A549 (cell line): ENCODE results near the gene PCBP3. TPM values are rescaled to one million over a fixed set of nuclear protein-coding genes. Genes with fewer than 3 reads are reported as not detected.

ENCODE experiments used
- ATAC-seq, 2 experiments: fragments of 200-7000 bp in 1 of 2; fragments of >200 bp in 1 of 2; cut with Nextera tagmentation in 1 of 2; cut with Tn5 transposase in 1 of 2; 3 replicates each; pipeline versions ENCODE4 v1.8.0 to v1.9.1; 2018 to 2020; ENCODE audit warnings: mild to moderate bottlenecking in 1 of 2, moderate library complexity in 1 of 2
- CTCF ChIA-PET: fragments of 300-600 bp; sonication (Branson Sonifier 250); formaldehyde crosslinking; extraction: SDS; loops from one replicate; lab custom pipeline; 2021; ENCODE audit warnings: antibody characterized with exemption, inconsistent platforms; lab: Yijun Ruan, JAX
- POLR2A ChIA-PET: fragments of 350-600 bp; formaldehyde crosslinking; extraction: SDS; loops from one replicate; lab custom pipeline; 2021; ENCODE audit warnings: antibody characterized with exemption, inconsistent platforms; lab: Yijun Ruan, JAX
- DNase-seq, 2 experiments: peaks; one replicate each; pipeline versions ENCODE4 v3.0.0 to v3.0.0-alpha.2; 2011 to 2016; ENCODE audit warnings: low read depth in 1 of 2, low spot score in 1 of 2
- FAIRE-seq: peaks from 2 replicates; lab custom pipeline; 2011; peaks lifted over from hg19 to GRCh38; lab: Jason Lieb, UNC
- H3K27ac ChIP-seq, 2 experiments: fragments of >200 bp; sonication (Bioruptor Twin); formaldehyde crosslinking; 3 replicates each; pipeline ENCODE4 v1.5.1; 2016 to 2017
- H3K4me1 ChIP-seq: fragments of >200 bp; sonication (Bioruptor Twin); formaldehyde crosslinking; 3 replicates; pipeline ENCODE4 v1.6.1; 2016
- H3K4me2 ChIP-seq: fragments of >200 bp; sonication (Bioruptor Twin); formaldehyde crosslinking; 3 replicates; pipeline ENCODE4 v1.6.1; 2016
- H3K4me3 ChIP-seq: fragments of >200 bp; sonication (Bioruptor Twin); formaldehyde crosslinking; 3 replicates; pipeline ENCODE4 v1.5.1; 2016
- H3K9me3 ChIP-seq: fragments of >200 bp; sonication (Bioruptor Twin); formaldehyde crosslinking; 3 replicates; pipeline ENCODE4 v1.6.1; 2016
- CHD2 ChIP-seq: fragments of 150-350 bp; IDR thresholded peaks from 2 replicates; pipeline ENCODE4 v1.6.1; 2014; ENCODE audit warnings: low read length; ENCODE audit not compliant: partially characterized antibody
- FOSB ChIP-seq: fragments of 250-450 bp; sonication (Bioruptor Pico); IDR thresholded peaks from 2 replicates; pipeline ENCODE4 v1.5.0; 2020; ENCODE audit warnings: mild to moderate bottlenecking, moderate library complexity
- HDAC2 ChIP-seq: fragments of 200-600 bp; sonication (generic); IDR thresholded peaks from 2 replicates; pipeline ENCODE4 v1.6.1; 2016
- HOXB13 ChIP-seq: fragments of 250-450 bp; sonication (Bioruptor Pico); IDR thresholded peaks from 2 replicates; pipeline ENCODE4 v1.5.0; 2020; ENCODE audit warnings: low read depth, mild to moderate bottlenecking, moderate library complexity
- HOXB5 ChIP-seq: fragments of 250-450 bp; sonication (Bioruptor Pico); IDR thresholded peaks from 2 replicates; pipeline ENCODE4 v1.5.0; 2020; ENCODE audit warnings: mild to moderate bottlenecking, moderate library complexity
- JUNB ChIP-seq: fragments of >200 bp; sonication (Bioruptor Twin); formaldehyde crosslinking; IDR thresholded peaks from 2 replicates; pipeline ENCODE4 v1.6.1; 2016
- KDM1A ChIP-seq: fragments of 200-600 bp; sonication (generic); IDR thresholded peaks from 2 replicates; pipeline ENCODE4 v1.6.1; 2016; ENCODE audit warnings: low read depth, mild to moderate bottlenecking
- MYC ChIP-seq: IDR thresholded peaks from 2 replicates; pipeline ENCODE4 v1.6.1; 2012; ENCODE audit warnings: mild to moderate bottlenecking, inconsistent platforms, low read length, improper control_type of control experiment, borderline replicate concordance
- NFE2L2 ChIP-seq: fragments of 150-350 bp; conservative IDR thresholded peaks from 2 replicates; pipeline ENCODE4 v1.6.1; 2014; ENCODE audit warnings: low read length
- RCOR1 ChIP-seq: fragments of 150-350 bp; IDR thresholded peaks from 2 replicates; pipeline ENCODE4 v1.6.1; 2014; ENCODE audit warnings: antibody characterized with exemption, low read length, low read depth
- SREBF2 ChIP-seq: fragments of 450-650 bp; IDR thresholded peaks from 2 replicates; pipeline ENCODE4 v1.6.1; 2014; ENCODE audit warnings: mild to moderate bottlenecking, moderate library complexity
- ZFP36 ChIP-seq: fragments of 450-650 bp; IDR thresholded peaks from 2 replicates; pipeline ENCODE4 v1.6.1; 2014; ENCODE audit warnings: borderline replicate concordance; ENCODE audit not compliant: partially characterized antibody
- ZSCAN20 ChIP-seq: fragments of 250-450 bp; sonication (Bioruptor Pico); IDR thresholded peaks from 2 replicates; pipeline ENCODE4 v1.8.0; 2022; ENCODE audit warnings: mild to moderate bottlenecking, moderate library complexity
- WGBS: methylation state at CpG from one replicate; pipeline ENCODE4 v1.1.6; 2017; ENCODE audit errors: missing lambda C conversion rate; 5-methylcytosine and 5-hydroxymethylcytosine counted together
- polyA plus RNA-seq, 4 experiments: library from polyadenylated mRNA; depleted of rRNA in 3 of 4; stranded (reverse); fragments of >200 nt; fragmentation: RNase III in 1 of 4; extraction: RNeasy Plus Mini Kit Qiagen cat#74134 plus additional on column Dnase treatment in 1 of 4; gene quantifications; 2 replicates in 3 of 4; 3 replicates in 1 of 4; pipeline ENCODE4 v1.2.3, GENCODE V29; 2011 to 2017
- TF ChIP-seq, protein P1 (sequence below): fragments of 250-450 bp; sonication (Bioruptor Pico); IDR thresholded peaks from 2 replicates; pipeline ENCODE4 v1.5.0; 2021; ENCODE audit warnings: mild to moderate bottlenecking, moderate library complexity, borderline replicate concordance
- TF ChIP-seq, protein P2 (sequence below): fragments of 150-350 bp; IDR thresholded peaks from 2 replicates; pipeline ENCODE4 v1.6.1; 2014; ENCODE audit warnings: low read depth, mild to moderate bottlenecking, low read length
- TF ChIP-seq, protein P3 (sequence below): IDR thresholded peaks from 2 replicates; pipeline ENCODE4 v1.6.1; 2012; ENCODE audit warnings: low read depth, borderline replicate concordance
- TF ChIP-seq, protein P4 (sequence below): fragments of >200 bp; sonication (Bioruptor Twin); formaldehyde crosslinking; IDR thresholded peaks from 3 replicates; pipeline ENCODE4 v1.5.1; 2016

PCBP3 gene
- polyA plus RNA-seq, 2 of the 4 experiments (the other 2 are of a cell fraction), result 0.30 to 0.34 TPM

DNA sequence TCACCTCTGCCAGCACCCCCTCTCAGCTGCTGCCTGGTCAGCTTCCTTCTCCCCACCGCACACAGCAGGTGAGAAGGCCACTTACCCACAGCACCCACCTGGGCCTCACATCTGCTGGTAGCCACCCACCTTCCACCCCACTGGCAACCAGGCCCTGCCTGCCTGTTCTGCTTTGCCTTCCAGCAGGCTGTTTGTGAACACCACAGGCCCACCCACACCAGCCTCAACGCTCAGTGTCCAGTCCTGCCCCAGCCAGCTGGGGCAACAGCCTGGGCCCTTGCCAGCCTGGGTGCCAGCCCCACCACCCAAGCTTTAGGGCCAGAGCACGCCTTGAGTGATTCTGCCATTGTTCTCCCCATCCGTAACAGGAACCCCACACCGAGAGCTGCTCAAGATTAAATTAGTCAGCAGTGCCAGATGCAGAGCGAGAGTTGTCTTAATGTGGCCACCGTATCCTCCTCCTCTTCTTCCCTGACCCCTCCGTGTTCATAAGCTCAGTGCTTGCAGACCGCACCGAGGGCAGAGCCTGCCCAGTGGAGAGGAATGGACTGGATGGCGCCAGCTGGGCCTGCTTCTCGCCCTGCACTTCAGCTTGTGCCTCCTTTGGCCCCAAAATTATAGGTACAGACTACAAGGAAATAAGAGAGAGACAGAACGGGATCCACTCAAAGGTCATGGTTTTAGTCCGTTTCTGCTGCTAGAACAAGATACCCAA, 217.8 kb downstream of the PCBP3 start (continued):
- TF ChIP-seq MYC (no peak), FOSB (no peak), SREBF2 (no peak)
- TF ChIP-seq, all 56 proteins: peak for 0

DNA sequence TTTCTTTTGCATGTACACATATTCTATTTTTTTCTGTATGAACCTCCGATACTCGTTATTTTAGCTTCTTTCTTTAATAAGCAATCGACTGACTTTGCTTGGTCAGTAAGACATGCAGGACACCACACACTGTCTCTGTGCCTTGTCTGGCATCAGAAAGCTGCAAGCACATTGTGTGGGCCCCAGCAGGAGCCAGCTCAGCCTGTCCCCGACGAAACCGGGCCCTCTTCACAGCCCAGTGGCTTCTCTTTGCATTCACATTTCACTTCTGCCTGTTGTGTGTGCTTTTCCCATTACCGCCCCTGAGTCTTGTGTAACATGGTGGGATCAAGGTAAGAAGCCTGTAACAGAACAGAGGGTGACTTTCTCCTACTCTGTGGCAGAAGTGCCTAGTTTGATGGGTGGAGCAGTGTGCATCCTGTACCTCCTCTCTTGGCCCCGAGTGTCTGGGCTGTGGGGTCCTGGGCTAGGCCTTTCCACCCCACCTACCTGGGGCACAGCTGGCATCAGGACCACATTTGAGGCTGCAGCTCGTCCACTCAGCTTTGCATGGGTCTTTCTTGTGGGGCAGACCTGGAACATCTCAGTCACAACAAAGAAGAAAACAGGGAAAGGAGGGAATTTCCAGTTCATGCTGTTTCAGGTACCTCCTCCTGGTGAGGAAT, 219.2 kb downstream of the PCBP3 start:
- ChIA-PET CTCF (interaction anchor here (0.8 kb wide), 1 partner anchor 18 kb away, joined by 3 read pairs; no protein-coding TSS in a partner anchor), POLR2A (no interaction called here)
- H3K4me3 ChIP-seq, result no peak overlapping the region
- no peak for FAIRE-seq
- 43% methylated on average over 9 of the region's 9 CpGs for WGBS
- H3K27ac ChIP-seq, result no peak overlapping the region
- no peaks in the 10 kb centered on the region for H3K9me3 ChIP-seq
- no peak for ATAC-seq
- H3K4me1 ChIP-seq, result no peaks in the 10 kb centered on the region
- no peak overlapping the region for H3K4me2 ChIP-seq
- TF ChIP-seq KDM1A (no peak), NFE2L2 (no peak)
- DNase-seq, result no peak

DNA sequence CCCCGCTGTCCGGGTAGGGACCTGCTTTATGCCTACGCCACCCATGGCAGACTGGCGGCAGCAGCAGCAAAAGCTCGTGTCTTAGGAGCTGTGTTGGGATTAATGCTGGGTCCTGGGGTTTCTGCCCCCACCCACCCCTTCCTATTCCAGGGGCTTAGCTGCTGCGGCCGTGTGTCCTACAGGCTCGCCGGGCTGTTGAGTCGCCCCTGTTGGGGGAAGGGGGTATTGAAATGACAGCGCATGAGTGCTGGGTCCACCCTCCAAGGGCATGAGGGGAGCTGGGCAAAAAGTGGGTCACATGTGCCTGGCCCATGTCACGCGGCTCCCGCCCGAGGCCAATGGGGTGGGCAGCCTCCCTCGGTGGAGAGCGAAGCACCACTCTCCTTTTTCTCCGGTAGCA, 219.7 kb downstream of the PCBP3 start:
- H3K4me1 ChIP-seq, result no peaks in the 10 kb centered on the region
- no peak overlapping the region for H3K27ac ChIP-seq
- POLR2A ChIA-PET, result no interaction called here
- TF ChIP-seq CHD2, result no peak
- no peak for TF ChIP-seq HDAC2
- no peak for TF ChIP-seq RCOR1
- TF ChIP-seq, protein P1, sequence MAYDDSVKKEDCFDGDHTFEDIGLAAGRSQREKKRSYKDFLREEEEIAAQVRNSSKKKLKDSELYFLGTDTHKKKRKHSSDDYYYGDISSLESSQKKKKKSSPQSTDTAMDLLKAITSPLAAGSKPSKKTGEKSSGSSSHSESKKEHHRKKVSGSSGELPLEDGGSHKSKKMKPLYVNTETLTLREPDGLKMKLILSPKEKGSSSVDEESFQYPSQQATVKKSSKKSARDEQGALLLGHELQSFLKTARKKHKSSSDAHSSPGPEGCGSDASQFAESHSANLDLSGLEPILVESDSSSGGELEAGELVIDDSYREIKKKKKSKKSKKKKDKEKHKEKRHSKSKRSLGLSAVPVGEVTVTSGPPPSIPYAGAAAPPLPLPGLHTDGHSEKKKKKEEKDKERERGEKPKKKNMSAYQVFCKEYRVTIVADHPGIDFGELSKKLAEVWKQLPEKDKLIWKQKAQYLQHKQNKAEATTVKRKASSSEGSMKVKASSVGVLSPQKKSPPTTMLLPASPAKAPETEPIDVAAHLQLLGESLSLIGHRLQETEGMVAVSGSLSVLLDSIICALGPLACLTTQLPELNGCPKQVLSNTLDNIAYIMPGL (CRISPR knock-in tag), result no peak
- H3K9me3 ChIP-seq, result no peaks in the 10 kb centered on the region
- FAIRE-seq (no peak), DNase-seq (no peak), ATAC-seq (no peak)
- H3K4me3 ChIP-seq, result no peak overlapping the region
- no peak overlapping the region for H3K4me2 ChIP-seq
- CTCF ChIA-PET, result interaction anchor here (0.8 kb wide), 1 partner anchor 18 kb away, joined by 3 read pairs; no protein-coding TSS in a partner anchor
- 85% methylated on average over 13 of the region's 18 CpGs for WGBS

DNA sequence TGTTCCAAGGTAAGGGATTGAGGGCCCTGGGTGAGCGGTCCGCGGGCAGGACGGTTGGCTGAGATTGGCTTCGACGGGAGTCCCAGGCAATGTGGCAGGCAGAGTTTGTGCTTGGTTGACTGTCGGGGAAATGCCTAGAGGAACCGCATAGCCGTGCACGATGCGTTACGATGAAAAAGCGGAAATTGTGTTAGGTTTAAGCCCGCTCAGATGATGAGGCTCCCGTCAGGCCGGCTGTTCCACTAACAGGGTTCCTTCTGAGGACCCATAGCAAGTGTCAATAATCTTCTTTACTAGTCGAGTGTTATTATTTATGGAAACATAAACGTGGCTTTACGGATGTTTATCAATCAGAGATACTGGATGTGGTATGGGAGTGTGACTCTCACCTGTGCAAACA, 220.2 kb downstream of the PCBP3 start:
- H3K4me2 ChIP-seq, result no peak overlapping the region
- H3K9me3 ChIP-seq, result no peaks in the 10 kb centered on the region
- ChIA-PET CTCF (no interaction called here), POLR2A (no interaction called here)
- H3K27ac ChIP-seq, result no peak overlapping the region
- ATAC-seq (no peak), FAIRE-seq (no peak), DNase-seq (no peak)
- H3K4me3 ChIP-seq, result no peak overlapping the region
- TF ChIP-seq ZFP36 (no peak), JUNB (no peak), ZSCAN20 (no peak), HOXB5 (CRISPR knock-in tag) (no peak)
- no peaks in the 10 kb centered on the region for H3K4me1 ChIP-seq
- WGBS, result 76% methylated on average over 19 of the region's 19 CpGs

DNA sequence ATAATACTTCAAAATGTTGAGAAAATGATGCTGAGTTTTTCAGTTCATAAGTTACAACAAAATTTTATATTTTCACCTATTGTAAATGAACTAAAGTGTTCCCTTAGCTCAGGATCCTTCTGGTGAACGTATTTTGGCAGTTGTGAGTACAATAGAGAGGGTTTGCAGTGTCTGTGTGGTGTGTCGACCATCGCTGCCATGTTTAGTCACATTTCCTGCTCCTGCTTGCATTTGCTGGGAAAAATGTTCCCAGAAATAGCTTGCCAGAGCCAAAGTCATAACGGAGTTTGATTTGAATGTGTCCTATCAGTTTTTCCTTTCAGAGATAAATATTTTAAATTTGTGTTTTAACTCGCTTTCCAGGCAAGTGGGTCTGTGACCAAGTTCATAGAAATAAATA, 220.9 kb downstream of the PCBP3 start:
- DNase-seq, result no peak
- Histone ChIP-seq H3K27ac (no peak overlapping the region), H3K4me2 (no peak overlapping the region), H3K4me3 (no peak overlapping the region), H3K9me3 (no peaks in the 10 kb centered on the region), H3K4me1 (no peaks in the 10 kb centered on the region)
- no peak for ATAC-seq
- 39% methylated on average over 5 of the region's 5 CpGs for WGBS
- POLR2A ChIA-PET, result no interaction called here
- CTCF ChIA-PET, result no interaction called here
- FAIRE-seq, result no peak
- TF ChIP-seq, protein P2, sequence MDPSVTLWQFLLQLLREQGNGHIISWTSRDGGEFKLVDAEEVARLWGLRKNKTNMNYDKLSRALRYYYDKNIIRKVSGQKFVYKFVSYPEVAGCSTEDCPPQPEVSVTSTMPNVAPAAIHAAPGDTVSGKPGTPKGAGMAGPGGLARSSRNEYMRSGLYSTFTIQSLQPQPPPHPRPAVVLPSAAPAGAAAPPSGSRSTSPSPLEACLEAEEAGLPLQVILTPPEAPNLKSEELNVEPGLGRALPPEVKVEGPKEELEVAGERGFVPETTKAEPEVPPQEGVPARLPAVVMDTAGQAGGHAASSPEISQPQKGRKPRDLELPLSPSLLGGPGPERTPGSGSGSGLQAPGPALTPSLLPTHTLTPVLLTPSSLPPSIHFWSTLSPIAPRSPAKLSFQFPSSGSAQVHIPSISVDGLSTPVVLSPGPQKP, result no peak
- TF ChIP-seq, protein P3, sequence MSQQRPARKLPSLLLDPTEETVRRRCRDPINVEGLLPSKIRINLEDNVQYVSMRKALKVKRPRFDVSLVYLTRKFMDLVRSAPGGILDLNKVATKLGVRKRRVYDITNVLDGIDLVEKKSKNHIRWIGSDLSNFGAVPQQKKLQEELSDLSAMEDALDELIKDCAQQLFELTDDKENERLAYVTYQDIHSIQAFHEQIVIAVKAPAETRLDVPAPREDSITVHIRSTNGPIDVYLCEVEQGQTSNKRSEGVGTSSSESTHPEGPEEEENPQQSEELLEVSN, result no peak
- TF ChIP-seq, protein P4, sequence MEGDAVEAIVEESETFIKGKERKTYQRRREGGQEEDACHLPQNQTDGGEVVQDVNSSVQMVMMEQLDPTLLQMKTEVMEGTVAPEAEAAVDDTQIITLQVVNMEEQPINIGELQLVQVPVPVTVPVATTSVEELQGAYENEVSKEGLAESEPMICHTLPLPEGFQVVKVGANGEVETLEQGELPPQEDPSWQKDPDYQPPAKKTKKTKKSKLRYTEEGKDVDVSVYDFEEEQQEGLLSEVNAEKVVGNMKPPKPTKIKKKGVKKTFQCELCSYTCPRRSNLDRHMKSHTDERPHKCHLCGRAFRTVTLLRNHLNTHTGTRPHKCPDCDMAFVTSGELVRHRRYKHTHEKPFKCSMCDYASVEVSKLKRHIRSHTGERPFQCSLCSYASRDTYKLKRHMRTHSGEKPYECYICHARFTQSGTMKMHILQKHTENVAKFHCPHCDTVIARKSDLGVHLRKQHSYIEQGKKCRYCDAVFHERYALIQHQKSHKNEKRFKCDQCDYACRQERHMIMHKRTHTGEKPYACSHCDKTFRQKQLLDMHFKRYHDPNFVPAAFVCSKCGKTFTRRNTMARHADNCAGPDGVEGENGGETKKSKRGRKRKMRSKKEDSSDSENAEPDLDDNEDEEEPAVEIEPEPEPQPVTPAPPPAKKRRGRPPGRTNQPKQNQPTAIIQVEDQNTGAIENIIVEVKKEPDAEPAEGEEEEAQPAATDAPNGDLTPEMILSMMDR, result no peak
- TF ChIP-seq HOXB13 (no peak), FOSB (no peak)
- TF ChIP-seq, all 56 proteins: peak for 0
